ENCODE data around the gene CLEC4F. TPM values are rescaled to one million over a fixed set of nuclear protein-coding genes. Genes with fewer than 3 reads are reported as not detected.
A peak's percentile ranks its signal among the peaks of the same experiment; 100 is the strongest.

Gene CLEC4F
- total and polyA plus RNA-seq, 7 donors: 0.04 to 0.64 (median 0.39) TPM; not detected in 1

GRCh38 chr2:70828914-70829824 is 8.8 kb upstream of the CLEC4F start:
- Histone ChIP-seq H3K27me3 (ENCODE audit: insufficient read depth in 3 of 3, low read length in 2 of 3) (peaks cover 0 to 2% (median 0%) of the 10 kb centered on the region in 3 donors), H3K4me1 (no peaks in the 10 kb centered on the region), H3K9me3 (no peaks in the 10 kb centered on the region), H3K36me3 (ENCODE audit: insufficient read depth in 1 of 2, low read depth in 1 of 2) (no peaks in the 10 kb centered on the region), H3K27ac (peak overlapping the region; percentile 23), H3K4me3 (no peak overlapping the region)
- intact Hi-C loops (cut with DNase I): no loop called here
- ATAC-seq (no peak), DNase-seq (no peak)
- WGBS, 3 donors: 56 to 67% (median 60%) methylated on average over 6 of the region's 6 CpGs
- no peak for TF ChIP-seq CTCF (IDR thresholded peaks at IDR 0.05)

GRCh38 chr2:70828115-70828514 is 7.7 kb upstream of the CLEC4F start:
- Histone ChIP-seq H3K4me1 (no peaks in the 10 kb centered on the region), H3K4me3 (no peak overlapping the region), H3K27ac (no peak overlapping the region), H3K27me3 (ENCODE audit: insufficient read depth in 3 of 3, low read length in 2 of 3) (no peaks in the 10 kb centered on the region), H3K36me3 (ENCODE audit: insufficient read depth in 1 of 2, low read depth in 1 of 2) (no peaks in the 10 kb centered on the region), H3K9me3 (no peaks in the 10 kb centered on the region)
- intact Hi-C loops (cut with DNase I): no loop called here
- TF ChIP-seq CTCF (IDR thresholded peaks at IDR 0.05): no peak
- no peak for ATAC-seq
- 49 to 63% (median 54%) methylated on average over 5 of the region's 5 CpGs for WGBS, 3 donors
- no peak for DNase-seq

GRCh38 chr2:70827388-70827787 is 7.0 kb upstream of the CLEC4F start:
- Histone ChIP-seq H3K9me3 (no peaks in the 10 kb centered on the region), H3K27me3 (ENCODE audit: insufficient read depth in 3 of 3, low read length in 2 of 3) (no peaks in the 10 kb centered on the region), H3K27ac (no peak overlapping the region), H3K36me3 (ENCODE audit: insufficient read depth in 1 of 2, low read depth in 1 of 2) (no peaks in the 10 kb centered on the region), H3K4me3 (no peak overlapping the region), H3K4me1 (no peaks in the 10 kb centered on the region)
- ATAC-seq (no peak), DNase-seq (no peak)
- no peak for TF ChIP-seq CTCF (IDR thresholded peaks at IDR 0.05)
- intact Hi-C loops (cut with DNase I): no loop called here
- 82 to 87% (median 86%) methylated on average over 5 of the region's 5 CpGs for WGBS, 3 donors

GRCh38 chr2:70826696-70827350 is 6.4 kb upstream of the CLEC4F start:
- TF ChIP-seq CTCF (IDR thresholded peaks at IDR 0.05): no peak
- DNase-seq: no peak
- intact Hi-C loops (cut with DNase I): no loop called here
- Histone ChIP-seq H3K27me3 (ENCODE audit: insufficient read depth in 3 of 3, low read length in 2 of 3) (no peaks in the 10 kb centered on the region), H3K27ac (no peak overlapping the region), H3K4me3 (no peak overlapping the region), H3K9me3 (no peaks in the 10 kb centered on the region), H3K4me1 (no peaks in the 10 kb centered on the region), H3K36me3 (ENCODE audit: insufficient read depth in 1 of 2, low read depth in 1 of 2) (no peaks in the 10 kb centered on the region)
- 68 to 78% (median 72%) methylated on average over 4 of the region's 4 CpGs for WGBS, 3 donors
- no peak for ATAC-seq

All from psoas muscle (tissue), 8 donors.